Measurements from ENCODE around the gene MAPKAP1.

The MAPKAP1 gene

GRCh38 chr9:125437771-125438221, 269.2 kb downstream of the MAPKAP1 start:
- in situ Hi-C loops (cut with MboI; ENCODE audit: low sequenced_read_pairs, unreplicated experiment): no loop called here
- no peak for DNase-seq (ENCODE audit: low spot score)
- TF ChIP-seq, protein P1, sequence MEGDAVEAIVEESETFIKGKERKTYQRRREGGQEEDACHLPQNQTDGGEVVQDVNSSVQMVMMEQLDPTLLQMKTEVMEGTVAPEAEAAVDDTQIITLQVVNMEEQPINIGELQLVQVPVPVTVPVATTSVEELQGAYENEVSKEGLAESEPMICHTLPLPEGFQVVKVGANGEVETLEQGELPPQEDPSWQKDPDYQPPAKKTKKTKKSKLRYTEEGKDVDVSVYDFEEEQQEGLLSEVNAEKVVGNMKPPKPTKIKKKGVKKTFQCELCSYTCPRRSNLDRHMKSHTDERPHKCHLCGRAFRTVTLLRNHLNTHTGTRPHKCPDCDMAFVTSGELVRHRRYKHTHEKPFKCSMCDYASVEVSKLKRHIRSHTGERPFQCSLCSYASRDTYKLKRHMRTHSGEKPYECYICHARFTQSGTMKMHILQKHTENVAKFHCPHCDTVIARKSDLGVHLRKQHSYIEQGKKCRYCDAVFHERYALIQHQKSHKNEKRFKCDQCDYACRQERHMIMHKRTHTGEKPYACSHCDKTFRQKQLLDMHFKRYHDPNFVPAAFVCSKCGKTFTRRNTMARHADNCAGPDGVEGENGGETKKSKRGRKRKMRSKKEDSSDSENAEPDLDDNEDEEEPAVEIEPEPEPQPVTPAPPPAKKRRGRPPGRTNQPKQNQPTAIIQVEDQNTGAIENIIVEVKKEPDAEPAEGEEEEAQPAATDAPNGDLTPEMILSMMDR (IDR thresholded peaks at IDR 0.05; ENCODE audit: borderline replicate concordance, control extremely low read depth, extremely low read depth, insufficient read depth, missing control alignments): no peak

DNA sequence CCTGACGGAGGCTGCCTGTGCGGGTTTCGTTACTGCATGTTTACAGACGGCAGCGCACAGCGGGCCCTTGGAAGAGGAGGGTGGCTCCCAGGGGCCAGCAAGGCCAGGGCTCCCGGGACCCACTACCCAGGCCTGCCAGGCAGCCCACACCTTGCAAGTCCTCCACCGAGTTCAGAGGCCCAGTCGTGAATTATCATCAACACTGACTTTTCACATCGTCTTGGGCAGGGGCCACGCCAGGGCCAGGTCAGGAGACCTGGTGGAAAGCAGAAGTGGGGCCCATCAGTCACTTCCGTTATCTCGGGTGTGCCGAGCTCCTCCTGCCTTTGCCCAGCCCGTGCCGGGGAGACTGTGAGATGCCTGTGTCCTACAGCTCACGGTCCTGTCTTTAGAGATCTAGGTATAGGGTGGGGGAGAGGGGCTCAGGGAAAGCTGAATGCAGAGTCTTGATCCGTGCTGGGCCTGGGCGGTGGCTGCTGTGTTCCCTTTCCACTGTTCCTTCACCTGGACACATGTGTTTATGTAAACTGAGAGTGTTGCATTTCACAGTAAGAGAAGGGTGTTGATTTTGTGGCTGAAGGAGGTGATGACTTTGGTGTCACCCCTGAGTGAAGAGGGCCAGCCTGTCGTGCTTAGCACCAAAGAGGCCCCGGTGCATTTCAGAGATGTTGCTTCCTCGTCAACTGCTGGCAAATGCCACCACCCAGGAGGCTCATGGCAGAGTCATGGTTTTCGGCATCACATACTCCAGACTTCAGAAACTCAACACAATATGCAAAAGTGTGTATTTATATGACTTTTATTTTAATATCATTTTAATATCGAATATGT, 270.2 kb downstream of the MAPKAP1 start:
- no peak for DNase-seq (ENCODE audit: low spot score)
- TF ChIP-seq, protein P1 (IDR thresholded peaks at IDR 0.05; ENCODE audit: borderline replicate concordance, control extremely low read depth, extremely low read depth, insufficient read depth, missing control alignments): no peak

GRCh38 chr9:125435776-125436612, 271.0 kb downstream of the MAPKAP1 start:
- no peak for DNase-seq (ENCODE audit: low spot score)
- in situ Hi-C loops (cut with MboI; ENCODE audit: low sequenced_read_pairs, unreplicated experiment): no loop called here

More for the DNA sequence above, 270.2 kb downstream of the MAPKAP1 start:
- in situ Hi-C loops (cut with MboI; ENCODE audit: low sequenced_read_pairs, unreplicated experiment): no loop called here

DNA sequence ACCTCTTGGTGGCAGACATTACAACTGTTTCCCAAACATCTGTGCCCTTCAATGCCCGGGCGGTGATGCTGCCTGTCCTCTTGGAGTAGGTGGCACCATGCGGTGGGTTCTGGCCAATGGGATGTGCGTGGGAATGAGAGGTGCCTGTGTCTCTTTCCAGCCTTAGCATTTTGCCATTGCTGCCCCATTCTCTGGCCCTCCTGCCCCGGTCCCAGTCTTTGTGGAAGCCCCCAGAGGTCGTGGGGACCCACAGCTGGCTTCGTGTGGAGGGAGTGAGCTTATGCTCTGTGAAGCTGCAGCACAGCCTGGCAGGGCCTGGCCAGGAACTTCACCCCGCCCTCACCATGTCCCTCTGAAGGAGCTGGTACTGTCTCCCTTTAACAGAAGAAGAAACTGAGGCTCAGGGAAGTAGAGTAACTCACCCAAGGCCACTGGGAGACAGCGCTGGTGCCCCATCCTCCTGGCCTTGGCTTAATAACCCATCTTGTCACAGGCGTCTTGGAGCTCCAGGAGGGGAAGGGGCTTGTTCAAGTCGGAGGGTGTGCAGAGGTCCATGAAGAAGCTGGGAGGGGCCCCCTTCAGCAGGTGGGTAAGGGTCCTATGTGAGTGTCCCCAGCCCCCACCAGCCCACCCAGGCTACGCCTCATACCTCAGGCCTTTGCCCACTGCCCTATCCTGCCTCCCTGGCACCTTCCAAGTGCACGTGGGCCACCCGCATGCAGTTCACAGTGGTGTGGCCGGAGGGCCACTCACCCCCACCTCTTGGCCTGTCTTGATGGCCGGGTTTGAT, 271.8 kb downstream of the MAPKAP1 start:
- in situ Hi-C loops (cut with MboI; ENCODE audit: low sequenced_read_pairs, unreplicated experiment): no loop called here
- DNase-seq (ENCODE audit: low spot score): no peak
- TF ChIP-seq, protein P1 (IDR thresholded peaks at IDR 0.05; ENCODE audit: borderline replicate concordance, control extremely low read depth, extremely low read depth, insufficient read depth, missing control alignments): no peak

More at GRCh38 chr9:125435776-125436612, 271.0 kb downstream of the MAPKAP1 start:
- TF ChIP-seq, protein P1 (IDR thresholded peaks at IDR 0.05; ENCODE audit: borderline replicate concordance, control extremely low read depth, extremely low read depth, insufficient read depth, missing control alignments): no peak

GRCh38 chr9:125433461-125434011, 273.5 kb downstream of the MAPKAP1 start:
- in situ Hi-C loops (cut with MboI; ENCODE audit: low sequenced_read_pairs, unreplicated experiment): no loop called here
- no peak for DNase-seq (ENCODE audit: low spot score)
- TF ChIP-seq, protein P1 (IDR thresholded peaks at IDR 0.05; ENCODE audit: borderline replicate concordance, control extremely low read depth, extremely low read depth, insufficient read depth, missing control alignments): no peak
